ENCODE data around the gene KIF18B. TPM values are rescaled to one million over a fixed set of nuclear protein-coding genes. Genes with fewer than 3 reads are reported as not detected.

The KIF18B gene
- total and polyA plus RNA-seq, 7 donors, result 0.01 to 0.17 (median 0.07) TPM; not detected in 2

DNA sequence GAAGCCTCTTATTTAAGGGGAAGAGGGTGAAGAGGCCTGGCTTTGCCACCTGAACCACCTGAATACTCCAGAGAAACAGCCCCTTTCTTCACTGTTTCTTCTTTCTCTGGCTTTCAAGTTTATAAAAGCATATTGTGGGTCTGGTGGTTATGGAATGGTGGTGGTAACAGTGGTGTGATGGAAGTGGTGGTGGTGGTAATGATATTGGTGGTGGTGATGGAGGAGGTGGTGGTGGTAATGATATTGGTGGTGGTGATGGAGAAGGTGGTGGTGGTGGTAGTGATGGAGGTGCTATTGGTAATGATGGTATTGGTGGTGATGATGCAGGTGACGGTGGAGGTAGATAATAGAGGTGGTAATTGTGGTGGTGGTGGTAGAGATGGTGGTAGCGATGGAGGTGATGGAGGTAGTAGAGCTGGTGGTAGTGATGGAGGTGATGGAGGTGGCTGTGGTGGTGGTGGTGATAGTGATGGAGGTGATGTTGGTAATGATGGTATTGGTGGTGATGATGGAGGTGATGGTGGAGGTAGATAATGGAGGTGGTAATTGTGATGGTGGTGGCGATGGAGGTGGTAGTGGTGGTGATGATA, 34.6 kb upstream of the KIF18B start:
- ATAC-seq (no peak), DNase-seq (no peak)
- WGBS, 3 donors, result 96 to 99% (median 97%) methylated on average over 3 of the region's 3 CpGs
- Histone ChIP-seq H3K27me3 (ENCODE audit: insufficient read depth in 3 of 3, low read length in 2 of 3) (peaks cover 0 to 16% (median 10%) of the 10 kb centered on the region in 3 donors), H3K4me3 (no peak overlapping the region), H3K36me3 (ENCODE audit: insufficient read depth in 1 of 2, low read depth in 1 of 2) (no peaks in the 10 kb centered on the region), H3K9me3 (no peaks in the 10 kb centered on the region), H3K4me1 (no peaks in the 10 kb centered on the region), H3K27ac (no peak overlapping the region)
- intact Hi-C loops (cut with DNase I), result no loop called here
- TF ChIP-seq, protein P1, sequence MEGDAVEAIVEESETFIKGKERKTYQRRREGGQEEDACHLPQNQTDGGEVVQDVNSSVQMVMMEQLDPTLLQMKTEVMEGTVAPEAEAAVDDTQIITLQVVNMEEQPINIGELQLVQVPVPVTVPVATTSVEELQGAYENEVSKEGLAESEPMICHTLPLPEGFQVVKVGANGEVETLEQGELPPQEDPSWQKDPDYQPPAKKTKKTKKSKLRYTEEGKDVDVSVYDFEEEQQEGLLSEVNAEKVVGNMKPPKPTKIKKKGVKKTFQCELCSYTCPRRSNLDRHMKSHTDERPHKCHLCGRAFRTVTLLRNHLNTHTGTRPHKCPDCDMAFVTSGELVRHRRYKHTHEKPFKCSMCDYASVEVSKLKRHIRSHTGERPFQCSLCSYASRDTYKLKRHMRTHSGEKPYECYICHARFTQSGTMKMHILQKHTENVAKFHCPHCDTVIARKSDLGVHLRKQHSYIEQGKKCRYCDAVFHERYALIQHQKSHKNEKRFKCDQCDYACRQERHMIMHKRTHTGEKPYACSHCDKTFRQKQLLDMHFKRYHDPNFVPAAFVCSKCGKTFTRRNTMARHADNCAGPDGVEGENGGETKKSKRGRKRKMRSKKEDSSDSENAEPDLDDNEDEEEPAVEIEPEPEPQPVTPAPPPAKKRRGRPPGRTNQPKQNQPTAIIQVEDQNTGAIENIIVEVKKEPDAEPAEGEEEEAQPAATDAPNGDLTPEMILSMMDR (IDR thresholded peaks at IDR 0.05), result no peak

DNA sequence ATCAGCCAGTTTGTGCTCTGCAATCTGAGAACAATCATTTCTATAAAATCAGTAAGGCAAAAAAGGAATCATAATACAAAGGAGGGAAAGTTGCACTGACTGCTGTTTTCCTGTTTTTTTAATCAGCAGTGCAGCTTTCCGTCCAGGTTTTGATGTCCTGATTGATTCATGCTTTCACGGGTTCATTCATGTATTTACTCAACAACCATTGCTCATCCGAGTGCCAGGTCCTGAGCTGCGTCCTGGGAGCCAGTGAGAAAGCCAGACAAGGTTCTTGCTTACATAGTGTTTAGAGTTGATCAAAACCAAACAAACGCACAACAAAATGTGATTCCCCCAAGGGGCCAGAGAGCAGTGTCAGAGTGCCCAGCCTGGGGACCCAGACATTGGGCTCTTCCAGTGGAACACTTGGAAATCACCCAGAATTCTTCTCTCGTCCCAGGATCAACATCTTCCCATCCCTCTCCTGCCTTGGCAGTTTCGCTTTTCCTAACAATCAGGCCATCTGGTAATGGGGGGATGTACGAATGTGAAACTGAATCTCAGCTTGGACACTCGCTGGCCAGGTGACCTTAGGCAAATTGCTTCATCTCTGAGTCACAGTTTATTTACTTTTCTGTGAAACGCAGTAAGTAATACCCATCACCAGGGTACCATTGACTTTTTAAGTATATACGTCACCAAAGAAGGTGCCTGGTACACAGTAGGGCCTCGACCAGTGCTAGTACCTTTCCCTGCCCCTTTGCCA, 33.8 kb upstream of the KIF18B start:
- no peaks in the 10 kb centered on the region for H3K4me1 ChIP-seq
- H3K4me3 ChIP-seq, result no peak overlapping the region
- no peaks in the 10 kb centered on the region for H3K9me3 ChIP-seq
- 44 to 62% (median 45%) methylated on average over 12 of the region's 12 CpGs for WGBS, 3 donors
- peaks cover 0 to 17% (median 11%) of the 10 kb centered on the region in 3 donors for H3K27me3 ChIP-seq (ENCODE audit: insufficient read depth in 3 of 3, low read length in 2 of 3)
- no peak overlapping the region for H3K27ac ChIP-seq
- DNase-seq, result no peak
- no peak for ATAC-seq
- H3K36me3 ChIP-seq (ENCODE audit: insufficient read depth in 1 of 2, low read depth in 1 of 2), result no peaks in the 10 kb centered on the region
- TF ChIP-seq, protein P1 (IDR thresholded peaks at IDR 0.05), result no peak
- intact Hi-C loops (cut with DNase I), result no loop called here

DNA sequence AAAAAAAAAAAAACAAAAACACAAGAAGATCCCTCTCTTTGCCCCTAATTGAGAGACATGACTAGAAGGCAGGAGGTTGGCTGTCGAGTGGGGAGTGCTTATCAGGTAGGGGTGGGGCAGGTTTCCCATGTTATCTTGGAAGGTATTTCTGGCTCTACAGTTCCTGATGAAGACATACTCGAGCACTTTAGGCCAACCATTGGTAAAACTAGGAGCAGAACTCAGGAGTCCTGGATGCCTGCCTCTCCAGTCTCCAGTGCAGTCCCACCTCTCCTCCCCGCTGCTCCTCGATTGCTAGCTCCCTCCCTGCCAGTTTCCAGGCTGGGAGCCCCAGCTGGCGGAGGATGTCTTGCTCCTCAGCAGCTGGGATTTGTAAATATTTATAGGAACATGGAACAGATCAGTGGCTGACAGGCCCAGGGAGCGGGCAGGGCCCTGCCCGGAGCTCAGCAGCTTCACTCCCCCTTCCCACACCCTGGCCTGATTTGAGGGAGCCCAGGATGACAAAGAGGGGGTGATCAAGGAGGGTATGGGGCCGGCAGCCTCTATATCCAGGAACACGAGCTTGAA, 31.9 kb upstream of the KIF18B start:
- Histone ChIP-seq H3K4me3 (no peak overlapping the region), H3K27ac (no peak overlapping the region), H3K36me3 (ENCODE audit: insufficient read depth in 1 of 2, low read depth in 1 of 2) (no peaks in the 10 kb centered on the region), H3K27me3 (ENCODE audit: insufficient read depth in 3 of 3, low read length in 2 of 3) (peaks cover 0 to 11% (median 10%) of the 10 kb centered on the region in 3 donors), H3K9me3 (no peaks in the 10 kb centered on the region), H3K4me1 (no peaks in the 10 kb centered on the region)
- 45 to 57% (median 47%) methylated on average over 8 to 9 of the region's 9 CpGs for WGBS, 3 donors
- TF ChIP-seq, protein P1 (IDR thresholded peaks at IDR 0.05), result no peak
- intact Hi-C loops (cut with DNase I), result no loop called here
- ATAC-seq, result no peak
- DNase-seq, result no peak

DNA sequence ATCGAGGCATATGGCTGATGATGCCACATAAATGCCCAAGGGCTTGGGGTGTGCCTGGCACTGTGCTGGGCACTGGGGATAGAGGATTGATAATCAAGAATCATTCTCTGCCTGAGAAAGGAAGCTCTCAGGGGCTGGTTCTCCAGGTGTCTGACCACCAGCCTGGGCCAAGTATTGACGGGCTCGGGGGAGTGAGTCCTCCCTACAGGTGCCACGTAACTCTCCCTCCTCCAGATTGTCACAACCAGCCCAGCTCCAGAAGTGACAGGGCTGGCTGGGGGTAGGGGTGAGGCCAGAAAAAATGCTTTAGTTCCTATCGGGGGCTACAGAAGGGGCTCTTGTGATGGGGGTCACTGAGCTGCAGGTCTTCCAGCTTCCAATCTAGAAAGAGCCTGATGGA, 31.2 kb upstream of the KIF18B start:
- Histone ChIP-seq H3K27me3 (ENCODE audit: insufficient read depth in 3 of 3, low read length in 2 of 3) (peaks cover 0 to 11% (median 10%) of the 10 kb centered on the region in 3 donors), H3K9me3 (no peaks in the 10 kb centered on the region), H3K27ac (no peak overlapping the region), H3K36me3 (ENCODE audit: insufficient read depth in 1 of 2, low read depth in 1 of 2) (no peaks in the 10 kb centered on the region), H3K4me1 (no peaks in the 10 kb centered on the region), H3K4me3 (no peak overlapping the region)
- intact Hi-C loops (cut with DNase I), result no loop called here
- 85 to 94% (median 89%) methylated on average over 5 of the region's 5 CpGs for WGBS, 3 donors
- no peak for ATAC-seq
- TF ChIP-seq, protein P1 (IDR thresholded peaks at IDR 0.05), result no peak
- DNase-seq, result no peak
